Astrocyte (in vitro differentiated cells and primary cell): ENCODE measurements around the gene TBC1D9. TPM values are rescaled to one million over a fixed set of nuclear protein-coding genes. Genes with fewer than 3 reads are reported as not detected.
A peak's percentile ranks its signal among the peaks of the same experiment; 100 is the strongest.

Experiments
- DNase-seq: peaks from one replicate; pipeline ENCODE4 v3.0.0-alpha.2; 2010; ENCODE audit warnings: low read depth
- FAIRE-seq: peaks from 2 replicates; lab custom pipeline; 2011; peaks lifted over from hg19 to GRCh38; lab: Jason Lieb, UNC
- H2AFZ ChIP-seq: 2 replicates; pipeline ENCODE4 v1.6.0; 2012; ENCODE audit warnings: low read depth, low read length, inconsistent platforms
- H3K27ac ChIP-seq: 2 replicates; pipeline ENCODE4 v1.5.1; 2011; ENCODE audit warnings: low read depth, low read length, inconsistent platforms
- H3K27me3 ChIP-seq: 2 replicates; pipeline ENCODE4 v1.6.0; 2011; ENCODE audit warnings: low read length, inconsistent platforms; ENCODE audit not compliant: insufficient read depth
- H3K36me3 ChIP-seq: 2 replicates; pipeline ENCODE4 v1.5.1; 2011; ENCODE audit warnings: low read length, inconsistent platforms; ENCODE audit not compliant: insufficient read depth
- H3K4me1 ChIP-seq: 2 replicates; pipeline ENCODE4 v1.5.1; 2011; ENCODE audit warnings: low read length, inconsistent platforms; ENCODE audit not compliant: insufficient read depth
- H3K4me2 ChIP-seq: 2 replicates; pipeline ENCODE4 v1.6.0; 2012; ENCODE audit warnings: low read length, inconsistent platforms
- H3K4me3 ChIP-seq: 2 replicates; pipeline ENCODE4 v1.5.1; 2011; ENCODE audit warnings: low read depth, mild to moderate bottlenecking, low read length, inconsistent platforms; ENCODE audit not compliant: insufficient read depth
- H3K79me2 ChIP-seq: 2 replicates; pipeline ENCODE4 v1.6.0; 2012; ENCODE audit warnings: mild to moderate bottlenecking, low read length, inconsistent platforms; ENCODE audit not compliant: insufficient read depth
- H3K9ac ChIP-seq: 2 replicates; pipeline ENCODE4 v1.6.0; 2012; ENCODE audit warnings: mild to moderate bottlenecking, low read length, inconsistent platforms
- H3K9me3 ChIP-seq: 2 replicates; pipeline ENCODE4 v1.5.1; 2012; ENCODE audit warnings: low read depth, mild to moderate bottlenecking, low read length, inconsistent platforms; ENCODE audit not compliant: insufficient read depth
- H4K20me1 ChIP-seq: 2 replicates; pipeline ENCODE4 v1.6.0; 2012; ENCODE audit warnings: low read length, inconsistent platforms; ENCODE audit not compliant: insufficient read depth
- H3K27ac Mint-ChIP-seq: one replicate; pipeline ENCODE4 v1.8.0; 2021; ENCODE audit warnings: mild to moderate bottlenecking, mixed read lengths; ENCODE audit not compliant: unreplicated experiment
- H3K27me3 Mint-ChIP-seq: one replicate; pipeline ENCODE4 v1.8.0; 2021; ENCODE audit warnings: low read depth, mixed read lengths; ENCODE audit not compliant: unreplicated experiment
- H3K36me3 Mint-ChIP-seq: one replicate; pipeline ENCODE4 v1.8.0; 2021; ENCODE audit warnings: low read depth, mixed read lengths; ENCODE audit not compliant: unreplicated experiment
- H3K4me1 Mint-ChIP-seq: one replicate; pipeline ENCODE4 v1.8.0; 2021; ENCODE audit warnings: low read depth, mixed read lengths; ENCODE audit not compliant: unreplicated experiment
- H3K4me3 Mint-ChIP-seq: one replicate; pipeline ENCODE4 v1.8.0; 2021; ENCODE audit warnings: mild to moderate bottlenecking, moderate library complexity, mixed read lengths; ENCODE audit not compliant: unreplicated experiment
- H3K9me3 Mint-ChIP-seq: one replicate; pipeline ENCODE4 v1.8.0; 2021; ENCODE audit warnings: mild to moderate bottlenecking, mixed read lengths; ENCODE audit not compliant: unreplicated experiment
- CTCF ChIP-seq: IDR thresholded peaks from 2 replicates; pipeline ENCODE4 v1.5.1; 2011; ENCODE audit warnings: low read depth, mild to moderate bottlenecking, inconsistent platforms, low read length, moderate library complexity; ENCODE audit not compliant: insufficient read depth
- EZH2 ChIP-seq: IDR thresholded peaks from 2 replicates; pipeline ENCODE4 v1.6.1; 2012; ENCODE audit warnings: mild to moderate bottlenecking, low read length, inconsistent platforms; ENCODE audit not compliant: insufficient read depth
- total RNA-seq: library from RNA; stranded (reverse); gene quantifications from 2 replicates; pipeline ENCODE4 v1.2.1, GENCODE V29; 2021

Gene TBC1D9
- total RNA-seq, 1 donor from 2014 or later = 31.6 TPM

DNA sequence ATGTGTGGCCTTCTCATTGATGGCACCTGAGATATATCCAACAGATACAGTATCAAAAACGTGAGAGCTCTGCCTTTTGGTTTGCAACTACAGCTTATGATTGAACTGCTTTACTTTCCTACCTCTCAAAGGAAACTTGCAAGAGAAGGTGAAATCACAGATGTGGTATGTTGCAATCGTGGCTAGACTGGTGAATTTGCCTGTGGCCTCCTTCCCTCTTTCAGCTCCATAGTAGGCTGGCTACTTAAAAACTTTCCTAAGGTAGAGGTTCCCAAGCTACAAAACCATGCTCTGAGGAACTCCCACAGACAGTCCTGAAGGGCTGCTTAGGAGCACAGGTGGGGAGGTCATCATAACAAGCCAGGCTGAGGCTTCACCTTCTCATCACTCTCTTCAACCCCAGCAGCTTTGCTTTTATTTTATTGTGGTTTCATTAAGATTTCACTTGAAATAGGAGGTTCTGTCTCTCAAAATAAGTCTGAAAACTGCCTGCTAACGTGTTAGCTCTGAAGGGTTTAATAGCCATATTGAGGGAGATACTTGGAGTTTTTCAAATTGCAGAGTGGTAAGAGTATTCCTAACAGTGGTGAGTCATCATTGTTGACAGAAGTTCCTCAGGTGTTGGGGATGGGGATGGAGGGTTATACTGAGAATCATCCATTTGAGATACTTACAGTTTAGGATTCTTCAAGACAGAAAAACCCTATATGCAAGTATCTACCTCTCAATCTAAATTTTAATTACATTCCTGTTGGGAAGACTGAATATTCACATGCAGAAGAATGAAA is 93.9 kb downstream of the TBC1D9 start:
- Histone ChIP-seq H3K4me1 (no peaks in the 10 kb centered on the region), H3K4me3 (no peak overlapping the region), H3K9ac (no peak overlapping the region), H2AFZ (no peak overlapping the region), H3K9me3 (no peaks in the 10 kb centered on the region), H3K79me2 (no peaks in the 10 kb centered on the region), H4K20me1 (no peaks in the 10 kb centered on the region), H3K4me2 (peak overlapping the region; percentile 27), H3K36me3 (peaks cover 35% of the 10 kb centered on the region), H3K27me3 (no peaks in the 10 kb centered on the region), H3K27ac (no peak overlapping the region)
- Mint-ChIP-seq H3K27me3 (no peaks in the 10 kb centered on the region), H3K4me3 (peak overlapping the region; percentile 23), H3K4me1 (peaks cover 10% of the 10 kb centered on the region), H3K27ac (peak overlapping the region; percentile 67), H3K36me3 (peaks cover 21% of the 10 kb centered on the region), H3K9me3 (no peaks in the 10 kb centered on the region)
- DNase-seq = peak; percentile 33
- no peak for FAIRE-seq
- TF ChIP-seq CTCF = no peak
- no peak for TF ChIP-seq EZH2

DNA sequence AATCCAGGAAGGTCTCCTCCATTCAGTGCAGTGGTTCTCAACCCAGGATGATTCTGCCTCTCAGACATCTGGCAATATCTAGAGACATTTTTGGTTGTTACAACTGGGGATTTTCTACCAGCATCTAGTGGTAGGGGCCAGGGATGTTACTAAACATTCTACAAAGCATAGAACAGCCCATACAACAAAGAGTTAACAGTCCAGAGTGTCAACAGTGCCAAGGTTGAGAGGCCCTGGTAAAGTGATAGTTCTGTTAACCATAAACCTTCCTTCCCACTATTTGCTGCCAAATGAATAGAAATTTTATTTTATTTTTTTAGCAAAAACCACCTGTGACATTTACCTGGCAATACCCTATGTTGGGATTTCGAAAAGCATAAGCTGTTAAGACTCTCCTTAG is 94.6 kb downstream of the TBC1D9 start:
- Histone ChIP-seq H3K4me2 (no peak overlapping the region), H3K4me3 (no peak overlapping the region), H3K27me3 (no peaks in the 10 kb centered on the region), H3K9ac (no peak overlapping the region), H3K27ac (no peak overlapping the region), H3K4me1 (no peaks in the 10 kb centered on the region), H2AFZ (no peak overlapping the region), H4K20me1 (no peaks in the 10 kb centered on the region), H3K79me2 (no peaks in the 10 kb centered on the region), H3K36me3 (peaks cover 37% of the 10 kb centered on the region), H3K9me3 (no peaks in the 10 kb centered on the region)
- DNase-seq = no peak
- H3K9me3 Mint-ChIP-seq = no peaks in the 10 kb centered on the region
- FAIRE-seq = no peak
- peaks cover 10% of the 10 kb centered on the region for H3K4me1 Mint-ChIP-seq
- no peak overlapping the region for H3K4me3 Mint-ChIP-seq
- peaks cover 26% of the 10 kb centered on the region for H3K36me3 Mint-ChIP-seq
- H3K27me3 Mint-ChIP-seq = no peaks in the 10 kb centered on the region
- TF ChIP-seq EZH2 (no peak), CTCF (no peak)
- peak overlapping the region; percentile 22 for H3K27ac Mint-ChIP-seq
